HCT116 (cell line): ENCODE data around the gene TIMM44. TPM values are rescaled to one million over a fixed set of nuclear protein-coding genes. Genes with fewer than 3 reads are reported as not detected.

ENCODE experiments used
- ATAC-seq: fragments of 200-7000 bp; cut with Tn5 transposase; 2 replicates; pipeline ENCODE4 v1.9.1; 2020; ENCODE audit warnings: mild to moderate bottlenecking, moderate library complexity
- BruUV-seq: library from RNA; stranded (reverse); fragments of 400-500 nt; replicated peaks from 2 replicates; lab custom pipeline; 2021; lab: Mats Ljungman, UMichigan
- CTCF ChIA-PET: fragments of 300-600 bp; sonication (Branson Sonifier 250); formaldehyde crosslinking; loops from one replicate; lab custom pipeline; 2021; ENCODE audit warnings: antibody characterized with exemption; lab: Charles Lee
- POLR2A ChIA-PET: fragments of 300-600, 350-600 bp; sonication (Branson Sonifier 250); formaldehyde crosslinking; loops from one replicate; lab custom pipeline; 2021; ENCODE audit warnings: antibody characterized with exemption; lab: Charles Lee
- RAD21 ChIA-PET, 2 experiments: fragments of 300-600 bp; sonication (Branson Sonifier 250); formaldehyde crosslinking; loops; one replicate each; lab custom pipeline; 2023; ENCODE audit warnings: low total read pairs in 2 of 2; ENCODE audit not compliant: uncharacterized antibody in 2 of 2, unreplicated experiment in 2 of 2, low non-redundant PET in 1 of 2; lab: Charles Lee
- DNase-seq: peaks from one replicate; pipeline ENCODE4 v3.0.0-alpha.2; 2010; ENCODE audit warnings: low read depth, low spot score
- H2AFZ ChIP-seq: fragments of 200-600 bp; shearing (Covaris generic), sonication (generic); 2 replicates; pipeline ENCODE4 v1.6.1; 2017; ENCODE audit warnings: low read depth, mixed run types, mixed read lengths, antibody characterized with exemption, low read length; ENCODE audit not compliant: poor library complexity, severe bottlenecking
- H3K27ac ChIP-seq: 2 replicates; pipeline ENCODE4 v1.5.1; 2012; ENCODE audit warnings: low read depth, low read length
- H3K27me3 ChIP-seq: fragments of 200-600 bp; sonication (generic); 2 replicates; pipeline ENCODE4 v1.6.1; 2016; ENCODE audit warnings: mixed run types, low read length, mixed read lengths; ENCODE audit not compliant: insufficient read depth
- H3K36me3 ChIP-seq, 2 experiments: fragments of 200-500 bp in 1 of 2; fragments of 200-600 bp in 1 of 2; sonication (Bioruptor generic) in 1 of 2; sonication (generic) in 1 of 2; 2 replicates each; pipeline versions ENCODE4 v1.5.1 to v1.6.1; 2014 to 2016; ENCODE audit warnings: low read length in 2 of 2, inconsistent platforms in 1 of 2, mixed read lengths in 1 of 2, mixed run types in 1 of 2; ENCODE audit not compliant: insufficient read depth in 2 of 2, control insufficient read depth in 1 of 2
- H3K4me1 ChIP-seq, 2 experiments: fragments of 200-600 bp in 1 of 2; sonication (generic) in 1 of 2; 2 replicates each; pipeline versions ENCODE4 v1.5.1 to v1.6.1; 2012 to 2017; ENCODE audit warnings: low read length in 2 of 2, inconsistent platforms in 1 of 2, mild to moderate bottlenecking in 1 of 2, mixed read lengths in 1 of 2, mixed run types in 1 of 2, moderate library complexity in 1 of 2; ENCODE audit not compliant: insufficient read depth in 2 of 2, control insufficient read depth in 1 of 2
- H3K4me2 ChIP-seq: fragments of 200-600 bp; sonication (generic); 2 replicates; pipeline ENCODE4 v1.6.1; 2017; ENCODE audit warnings: mixed run types, low read length, mixed read lengths
- H3K4me3 ChIP-seq, 2 experiments: fragments of 200-600 bp in 1 of 2; sonication (generic) in 1 of 2; replicated peaks in 1 of 2; 2 replicates each; pipeline ENCODE4 v1.5.1; 2011 to 2016; ENCODE audit warnings: low read length in 2 of 2, control low read depth in 1 of 2, low read depth in 1 of 2, mild to moderate bottlenecking in 1 of 2, mixed read lengths in 1 of 2, mixed run types in 1 of 2
- H3K79me2 ChIP-seq: fragments of 200-600 bp; sonication (generic); 2 replicates; pipeline ENCODE4 v1.6.1; 2017; ENCODE audit warnings: mild to moderate bottlenecking, mixed run types, low read length, moderate library complexity, mixed read lengths; ENCODE audit not compliant: insufficient read depth
- H3K9ac ChIP-seq: fragments of 200-600 bp; sonication (generic); 2 replicates; pipeline ENCODE4 v1.6.1; 2016; ENCODE audit warnings: low read length, mixed read lengths
- H3K9me2 ChIP-seq: fragments of 200-600 bp; sonication (generic), shearing (Covaris generic); 2 replicates; pipeline ENCODE4 v1.6.1; 2017; ENCODE audit warnings: mixed run types, mild to moderate bottlenecking, moderate library complexity; ENCODE audit not compliant: insufficient read depth
- H3K9me3 ChIP-seq, 2 experiments: fragments of 200-500 bp in 1 of 2; fragments of 200-600 bp in 1 of 2; sonication (Bioruptor generic) in 1 of 2; sonication (generic) in 1 of 2; 2 replicates each; pipeline ENCODE4 v1.6.1; 2014 to 2017; ENCODE audit warnings: low read length in 2 of 2, mixed read lengths in 2 of 2, inconsistent platforms in 1 of 2, low read depth in 1 of 2, mild to moderate bottlenecking in 1 of 2, mixed run types in 1 of 2, moderate library complexity in 1 of 2; ENCODE audit not compliant: control insufficient read depth in 1 of 2, insufficient read depth in 1 of 2
- H4K20me1 ChIP-seq: fragments of 200-600 bp; sonication (generic), shearing (Covaris generic); 2 replicates; pipeline ENCODE4 v1.6.1; 2017; ENCODE audit warnings: mixed run types, mild to moderate bottlenecking, moderate library complexity; ENCODE audit not compliant: insufficient read depth
- ATF3 ChIP-seq: IDR thresholded peaks from 2 replicates; pipeline ENCODE4 v1.6.1; 2012
- EGR1 ChIP-seq: IDR thresholded peaks from 2 replicates; pipeline ENCODE4 v1.6.1; 2012; ENCODE audit warnings: low read depth
- EZH2 ChIP-seq: fragments of 200-600 bp; sonication (generic); IDR thresholded peaks from 2 replicates; pipeline ENCODE4 v1.6.1; 2017; ENCODE audit warnings: antibody characterized with exemption, mixed run types
- POLR2A ChIP-seq: IDR thresholded peaks from 2 replicates; pipeline ENCODE4 v1.7.0; 2011; ENCODE audit warnings: borderline replicate concordance; ENCODE audit not compliant: insufficient read depth, insufficient read length; ENCODE audit errors: extremely low read depth
- SIN3A ChIP-seq: IDR thresholded peaks from 2 replicates; pipeline ENCODE4 v1.6.1; 2012; ENCODE audit warnings: low read depth
- SP1 ChIP-seq: IDR thresholded peaks from 2 replicates; pipeline ENCODE4 v1.6.1; 2012; ENCODE audit warnings: low read depth
- SRF ChIP-seq: IDR thresholded peaks from 2 replicates; pipeline ENCODE4 v1.6.1; 2012; ENCODE audit warnings: low read depth
- TCF7L2 ChIP-seq: IDR thresholded peaks from 2 replicates; pipeline ENCODE4 v1.7.0; 2011; ENCODE audit warnings: borderline replicate concordance, inconsistent platforms; ENCODE audit not compliant: insufficient read depth, insufficient read length; ENCODE audit errors: extremely low read depth
- ZFX ChIP-seq: fragments of 450-650 bp; IDR thresholded peaks from 2 replicates; pipeline ENCODE4 v1.6.1; 2017
- intact Hi-C: fragments of 100-400 bp; cut with micrococcal nuclease; formaldehyde crosslinking; loops from 2 replicates; pipeline ENCODE4 v1.10.0; 2022
- total RNA-seq: library from RNA; stranded (reverse); gene quantifications from one replicate; pipeline ENCODE4 v1.2.1, GENCODE V29; 2021; ENCODE audit not compliant: unreplicated experiment
- TF ChIP-seq, protein P1 (sequence below): IDR thresholded peaks from 2 replicates; pipeline ENCODE4 v1.6.1; 2012

The TIMM44 gene
- total RNA-seq, 1 experiment from 2014 or later = 136 TPM

- no peak for TF ChIP-seq SRF
- no peak for TF ChIP-seq ZFX
- no peak for TF ChIP-seq EZH2
- no peak for TF ChIP-seq TCF7L2
- no peak for TF ChIP-seq ATF3
Observed at GRCh38 chr19:7903244-7904073, 40.0 kb downstream of the TIMM44 start, which contains the start of gene MAP2K7 (continued).

- peak; percentile 13; the same call in 1 of the 2 replicates for ATAC-seq
- H3K9me2 ChIP-seq = no peaks in the 10 kb centered on the region
- peaks cover 48% of the 10 kb centered on the region for H3K79me2 ChIP-seq
- H3K9me3 ChIP-seq = no peaks in the 10 kb centered on the region
- H3K4me3 ChIP-seq = peak overlapping the region; percentile 75 to 79
- TSS peak; percentile 87 for BruUV-seq
- H3K9ac ChIP-seq = peak overlapping the region; percentile 97
- no peak for DNase-seq
- TF ChIP-seq EGR1 (no peak), EZH2 (no peak), SP1 (no peak), ATF3 (no peak), POLR2A (no peak), SIN3A (no peak)
- TF ChIP-seq, protein P1, sequence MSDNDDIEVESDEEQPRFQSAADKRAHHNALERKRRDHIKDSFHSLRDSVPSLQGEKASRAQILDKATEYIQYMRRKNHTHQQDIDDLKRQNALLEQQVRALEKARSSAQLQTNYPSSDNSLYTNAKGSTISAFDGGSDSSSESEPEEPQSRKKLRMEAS = no peak
- TF ChIP-seq, all 23 proteins: peak for 0
- no peak overlapping the region for H2AFZ ChIP-seq
- CTCF ChIA-PET = interaction anchor here (0.9 to 1.2 kb wide), 11 partner anchors 10 to 611 kb away, joined by 3 to 18 read pairs (median 4); partner anchors contain the start of genes SNAPC2 and ZNF414
- H4K20me1 ChIP-seq = no peaks in the 10 kb centered on the region
- H3K27me3 ChIP-seq = no peaks in the 10 kb centered on the region
- H3K4me1 ChIP-seq = peaks cover 3 to 30% of the 10 kb centered on the region in 2 experiments; a peak in 2 of 4 replicates
- H3K4me2 ChIP-seq = peak overlapping the region; percentile 96
- H3K27ac ChIP-seq = peak overlapping the region; percentile 92
- POLR2A ChIA-PET = interaction anchor here (1.2 to 2.1 kb wide), 5 partner anchors 14 to 34 kb away, joined by 5 to 11 read pairs (median 8); partner anchors contain the start of genes LRRC8E and SNAPC2
- intact Hi-C loops = loop anchor here (2.0 kb wide), 1 partner anchor 14 kb away; the partner anchor contains the start of gene LRRC8E
- RAD21 ChIA-PET = interaction anchor here in 1 of 2 experiments (1.0 kb wide), 1 partner anchor 34 kb away, joined by 4 read pairs; no protein-coding TSS in a partner anchor
- H3K36me3 ChIP-seq = peaks cover 0 to 9% of the 10 kb centered on the region in 2 experiments; a peak in 2 of 4 replicates
Observed at GRCh38 chr19:7902796-7903243, 40.6 kb downstream of the TIMM44 start.
